GM21529 (cell line): ENCODE measurements around the gene TEX50.
"Not testable (repeated sequence)": the region's sequence is repeated elsewhere in the genome, so short reads cannot be mapped to it uniquely, and the experiment has no call there.

ENCODE experiments used
- ATAC-seq: cut with Tn5 transposase; IDR thresholded peaks from one replicate; pipeline ENCODE4 v1.9.1; 2021; ENCODE audit not compliant: unreplicated experiment

Gene TEX50, protein sequence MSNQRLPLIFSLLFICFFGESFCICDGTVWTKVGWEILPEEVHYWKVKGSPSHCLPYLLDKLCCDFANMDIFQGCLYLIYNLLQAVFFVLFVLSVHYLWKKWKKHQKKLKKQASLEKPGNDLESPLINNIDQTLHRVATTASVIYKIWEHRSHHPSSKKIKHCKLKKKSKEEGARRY

DNA sequence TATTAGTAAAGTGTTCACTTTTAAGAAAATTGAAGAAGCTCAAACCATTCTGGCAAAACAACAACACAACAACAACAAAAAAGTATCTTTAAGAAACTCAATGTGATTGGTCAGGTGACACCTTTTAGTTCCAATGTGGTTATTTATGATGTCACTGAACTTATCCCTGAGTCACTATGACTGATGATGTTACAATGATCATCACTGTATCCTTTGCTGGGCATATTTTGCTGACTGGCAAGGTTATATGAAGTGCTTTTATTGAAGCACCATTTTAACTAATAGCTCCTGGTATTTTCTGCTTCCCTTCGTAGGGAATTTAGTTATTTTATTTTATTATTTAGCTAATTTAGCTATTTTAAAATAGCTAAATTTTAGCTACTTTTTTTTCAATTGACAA is at the start of gene TEX50:
TEX50 (plus strand) TSS at position 223 of the 400 bp plus-strand sequence. CDS start 184 bp downstream, outside the sequence.
- no peak for ATAC-seq

DNA sequence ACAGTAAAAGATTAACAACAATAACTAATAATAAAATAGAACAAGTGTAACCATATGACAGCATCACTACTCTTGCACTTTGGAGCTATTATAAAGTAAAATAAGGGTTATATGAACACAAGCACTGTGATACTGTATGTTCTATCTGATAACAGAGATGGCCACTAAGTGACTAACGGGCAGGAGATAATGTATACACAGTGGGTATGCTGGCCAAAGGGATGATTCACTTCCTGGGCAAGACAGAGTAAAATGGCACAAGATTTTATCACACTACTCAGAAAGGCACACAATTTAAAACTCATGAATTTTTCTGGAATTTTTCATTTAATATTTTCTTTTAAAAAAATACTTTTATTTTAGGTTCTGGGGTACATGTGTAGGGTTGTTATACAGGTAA is 44.6 kb upstream of the TEX50 start:
- ATAC-seq: no peak

DNA sequence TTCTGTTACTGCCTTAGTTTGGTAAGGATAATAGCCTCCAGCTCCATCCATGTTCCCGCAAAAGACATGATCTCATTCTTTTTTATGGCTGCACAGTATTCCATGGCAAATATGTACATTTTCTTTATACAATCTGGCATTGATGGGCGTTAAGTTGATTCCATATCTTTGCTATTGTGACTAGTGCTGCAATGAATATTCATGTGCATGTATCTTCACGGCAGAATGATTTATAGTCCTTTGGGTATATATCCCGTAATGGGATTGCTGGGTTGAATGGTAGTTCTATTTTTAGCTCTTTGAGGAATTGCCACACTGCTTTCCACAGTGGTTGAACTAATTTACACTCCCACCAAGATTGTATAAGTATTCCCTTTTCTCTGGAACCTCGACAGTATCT is 44.0 kb upstream of the TEX50 start:
- not testable (repeated sequence) for ATAC-seq

DNA sequence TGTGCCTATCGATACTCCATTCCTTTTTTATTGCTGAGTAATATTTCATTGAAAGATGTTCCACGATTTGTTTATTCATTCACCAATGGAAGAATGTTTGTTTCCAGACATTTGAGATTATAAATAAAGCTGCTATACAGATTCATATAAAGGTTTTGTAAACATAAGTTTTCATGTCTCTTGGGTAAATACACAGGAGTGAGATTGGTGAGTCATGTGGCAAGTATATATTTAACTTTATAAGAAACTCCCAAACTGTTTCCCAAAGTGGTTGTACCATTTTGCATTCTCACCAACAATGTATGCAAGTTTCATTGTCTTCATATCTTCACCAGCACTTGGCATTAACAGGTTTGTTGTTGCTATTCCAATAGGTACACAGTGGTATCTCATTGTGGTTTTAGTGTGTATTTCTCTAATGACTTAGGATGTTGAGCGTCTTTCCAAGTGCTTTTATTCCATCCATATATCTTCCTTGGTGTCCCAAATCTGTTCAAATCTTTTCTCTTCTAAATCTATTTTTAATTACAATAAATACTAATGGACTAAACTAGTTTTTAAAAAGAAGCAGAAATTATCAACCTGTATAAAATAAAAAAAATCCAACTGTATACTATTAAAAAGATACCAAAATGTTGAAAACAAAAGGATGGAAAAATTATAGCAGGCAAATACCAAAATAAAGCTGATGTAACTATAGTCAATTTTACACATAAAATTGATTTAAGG is 38.9 kb upstream of the TEX50 start:
- no peak for ATAC-seq

DNA sequence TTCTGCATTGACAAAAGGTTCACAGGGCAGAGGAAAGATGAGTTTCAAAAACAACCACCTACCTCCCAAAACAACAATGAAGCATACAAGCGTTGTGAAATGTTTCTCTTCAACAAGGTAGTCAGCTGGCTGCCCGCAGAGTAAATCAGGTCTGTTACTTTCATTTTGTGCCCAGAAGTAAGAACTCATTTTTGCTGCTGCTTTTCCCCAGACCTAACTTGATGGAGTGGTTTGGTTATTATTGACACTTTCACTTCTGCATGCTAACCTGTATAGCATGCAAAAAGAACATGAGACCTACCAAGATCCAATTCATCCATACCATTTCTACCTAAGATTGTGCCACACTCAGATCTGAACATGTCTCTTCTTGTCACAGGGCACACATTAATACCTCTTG is 33.5 kb upstream of the TEX50 start:
- peak; percentile 71 for ATAC-seq

DNA sequence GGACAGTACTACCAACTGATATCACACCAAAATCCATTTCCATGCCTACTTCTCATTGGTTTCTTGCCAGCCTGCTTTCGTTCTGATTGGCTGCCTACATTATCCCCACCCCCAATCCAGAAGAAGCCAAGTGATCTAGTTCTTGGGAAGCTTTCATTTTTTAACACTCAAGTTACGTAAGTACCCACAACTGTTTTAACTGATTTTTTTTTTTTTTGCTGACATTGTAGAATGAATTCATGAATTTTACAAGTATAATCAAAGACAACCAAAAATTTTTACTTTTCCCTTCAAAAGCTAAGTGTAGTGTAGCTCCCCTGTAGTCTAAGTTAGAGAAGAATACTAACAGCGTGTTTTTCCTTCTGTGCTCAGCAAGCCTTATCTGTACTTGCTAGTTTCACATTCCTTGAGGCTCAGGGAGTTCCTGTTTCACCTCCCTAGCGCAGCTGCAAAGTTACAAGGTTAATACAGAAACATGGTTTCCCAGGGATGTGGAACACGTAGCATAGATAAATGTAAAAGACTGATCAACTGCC is 32.0 kb upstream of the TEX50 start, which contains the start of gene SLC9C2:
SLC9C2 (minus strand) TSS at position 17 of the 536 bp plus-strand sequence. CDS start 1,296 bp downstream, outside the sequence.
- ATAC-seq: no peak

DNA sequence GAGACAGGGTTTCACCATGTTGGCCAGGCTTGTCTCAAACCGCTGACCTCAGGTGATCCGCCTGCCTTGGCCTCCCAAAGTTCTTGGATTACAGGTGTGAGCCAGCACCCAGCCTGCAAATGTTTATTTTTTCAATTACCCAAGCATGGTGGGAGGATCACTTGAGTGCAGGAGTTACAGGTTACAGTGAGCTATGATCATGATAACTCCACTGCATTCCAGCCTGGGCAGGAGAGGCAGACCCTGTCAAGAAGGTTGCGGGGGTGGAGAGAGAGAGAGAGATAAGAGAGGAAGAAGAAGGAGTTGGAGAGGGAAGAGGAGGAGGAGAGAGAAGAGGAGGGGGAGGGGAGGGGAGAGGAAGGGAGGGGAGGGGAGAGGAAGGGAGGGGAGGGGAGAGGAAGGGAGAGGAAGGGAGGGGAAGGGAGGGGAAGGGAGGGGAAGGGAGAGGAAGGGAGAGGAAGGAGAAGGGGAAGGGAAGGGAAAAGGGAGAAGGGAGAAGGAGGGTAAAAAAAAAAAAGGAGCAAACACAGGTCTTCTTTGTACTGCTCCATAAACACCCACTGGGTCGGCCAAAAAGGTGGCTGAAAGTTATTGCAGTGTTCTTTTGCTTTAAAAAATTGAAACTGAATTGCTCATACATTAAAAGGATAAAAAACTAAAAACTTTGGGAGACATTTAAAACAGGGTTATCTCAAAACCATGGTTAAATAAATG is 26.5 kb upstream of the TEX50 start:
- no peak for ATAC-seq

DNA sequence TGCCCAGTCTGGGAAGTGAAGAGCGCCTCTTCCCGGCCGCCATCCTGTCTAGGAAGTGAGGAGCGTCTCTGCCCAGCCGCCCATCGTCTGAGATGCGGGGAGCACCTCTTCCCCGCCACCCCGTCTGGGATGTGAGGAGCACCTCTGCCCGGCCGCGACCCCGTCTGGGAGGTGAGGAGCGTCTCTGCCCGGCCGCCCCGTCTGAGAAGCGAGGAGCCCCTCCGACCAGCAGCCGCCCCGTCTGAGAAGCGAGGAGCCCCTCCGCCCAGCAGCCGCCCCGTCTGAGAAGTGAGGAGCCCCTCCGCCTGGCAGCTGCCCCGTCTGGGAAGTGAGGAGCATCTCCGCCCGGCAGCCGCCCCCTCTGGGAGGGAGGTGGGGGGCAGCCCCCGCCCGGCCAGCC is 22.1 kb upstream of the TEX50 start:
- not testable (repeated sequence) for ATAC-seq

DNA sequence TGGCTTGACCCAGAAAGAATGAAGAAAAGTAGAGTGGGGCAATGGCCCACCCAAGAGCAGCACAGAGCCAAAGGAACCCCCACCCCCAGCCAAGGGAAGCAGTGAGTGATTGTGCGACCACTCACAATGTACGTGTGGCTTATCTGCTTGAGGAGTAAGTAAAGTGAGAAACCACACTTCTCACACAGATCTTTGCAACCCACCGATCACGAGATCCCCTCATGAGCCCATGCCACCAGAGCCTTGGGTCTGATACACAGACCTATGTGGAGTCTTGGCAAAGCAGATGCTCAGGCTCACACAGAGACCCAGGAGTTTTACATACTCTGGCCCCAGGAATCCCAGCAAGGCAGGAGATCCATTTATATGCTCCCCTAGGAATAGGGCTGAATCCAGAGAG is 18.3 kb upstream of the TEX50 start:
- no peak for ATAC-seq

DNA sequence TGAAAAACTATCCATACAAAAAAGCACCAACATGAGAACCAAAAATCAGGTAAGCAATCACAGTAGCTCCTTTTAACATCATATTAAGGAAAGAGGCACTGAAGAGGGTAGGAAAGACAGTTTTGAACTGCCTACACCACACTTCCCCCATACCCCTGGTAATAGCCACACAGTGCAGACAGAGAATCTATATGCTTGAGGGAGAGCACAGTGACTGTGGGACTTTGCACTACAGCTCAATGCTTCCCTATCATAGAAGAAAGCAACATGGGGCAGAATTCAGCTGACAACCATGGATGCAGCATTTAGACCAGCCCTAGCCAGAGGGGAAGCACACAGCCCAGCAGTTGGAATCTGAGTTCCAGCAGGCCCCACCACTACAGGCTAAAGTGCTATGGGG is 7.9 kb upstream of the TEX50 start:
- no peak for ATAC-seq

DNA sequence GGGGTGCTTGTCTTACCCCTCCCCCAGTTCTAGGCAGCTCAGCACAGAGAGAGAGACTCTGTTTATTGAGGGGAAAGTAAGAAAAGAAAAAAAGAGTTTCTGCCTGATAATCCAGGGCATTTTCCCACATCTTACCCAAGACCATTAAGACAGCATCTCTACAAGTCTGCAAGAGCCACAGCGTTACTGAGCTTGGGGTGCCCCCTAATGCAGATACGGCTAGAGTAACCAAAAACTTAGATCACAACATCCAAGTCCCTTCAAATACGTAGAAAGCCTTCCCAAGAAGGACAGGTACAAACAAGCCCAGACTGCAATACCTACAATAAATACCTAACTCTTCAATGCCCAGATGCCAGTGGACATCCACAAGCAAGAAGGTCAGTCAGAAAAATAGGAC is 6.2 kb upstream of the TEX50 start:
- ATAC-seq: no peak

DNA sequence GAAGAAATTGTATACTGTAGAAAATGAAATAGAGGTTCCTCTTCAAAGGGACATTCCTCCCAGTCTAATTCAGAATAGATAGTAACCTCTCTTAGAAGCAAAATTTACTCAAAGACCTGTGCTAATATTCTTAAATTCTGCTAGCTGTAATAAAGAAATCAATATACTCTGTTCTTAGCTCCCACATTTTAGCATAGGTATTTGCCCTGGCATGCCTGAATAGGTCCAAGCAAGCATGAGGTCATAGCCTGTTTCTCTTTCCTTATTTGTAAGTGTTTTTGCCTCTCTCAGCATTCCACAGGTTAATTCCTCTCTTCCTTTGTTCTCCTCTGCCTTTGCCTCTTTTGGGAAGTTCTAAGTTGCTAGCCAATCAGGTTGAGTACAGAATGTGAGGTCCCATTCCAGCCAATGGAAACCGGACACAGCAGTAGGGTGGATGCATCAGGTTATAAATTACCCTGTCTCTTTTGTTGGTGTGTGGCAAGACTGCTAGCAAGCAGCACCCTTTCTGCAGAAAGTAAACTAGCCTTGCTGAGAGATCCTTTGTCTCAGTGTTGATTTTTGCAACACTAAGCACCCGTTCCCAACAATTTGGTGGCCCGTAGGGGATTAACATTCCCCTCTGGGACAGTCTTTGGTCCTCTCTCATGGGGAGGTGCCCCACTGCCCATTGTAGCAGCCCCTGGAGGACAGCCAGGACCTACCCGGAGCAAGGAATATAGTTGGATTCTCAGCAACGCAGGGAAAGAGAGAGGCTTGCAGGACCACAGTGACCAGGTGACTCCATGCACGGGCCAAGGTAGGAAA is 2.3 kb downstream of the TEX50 start:
- not testable (repeated sequence) for ATAC-seq

DNA sequence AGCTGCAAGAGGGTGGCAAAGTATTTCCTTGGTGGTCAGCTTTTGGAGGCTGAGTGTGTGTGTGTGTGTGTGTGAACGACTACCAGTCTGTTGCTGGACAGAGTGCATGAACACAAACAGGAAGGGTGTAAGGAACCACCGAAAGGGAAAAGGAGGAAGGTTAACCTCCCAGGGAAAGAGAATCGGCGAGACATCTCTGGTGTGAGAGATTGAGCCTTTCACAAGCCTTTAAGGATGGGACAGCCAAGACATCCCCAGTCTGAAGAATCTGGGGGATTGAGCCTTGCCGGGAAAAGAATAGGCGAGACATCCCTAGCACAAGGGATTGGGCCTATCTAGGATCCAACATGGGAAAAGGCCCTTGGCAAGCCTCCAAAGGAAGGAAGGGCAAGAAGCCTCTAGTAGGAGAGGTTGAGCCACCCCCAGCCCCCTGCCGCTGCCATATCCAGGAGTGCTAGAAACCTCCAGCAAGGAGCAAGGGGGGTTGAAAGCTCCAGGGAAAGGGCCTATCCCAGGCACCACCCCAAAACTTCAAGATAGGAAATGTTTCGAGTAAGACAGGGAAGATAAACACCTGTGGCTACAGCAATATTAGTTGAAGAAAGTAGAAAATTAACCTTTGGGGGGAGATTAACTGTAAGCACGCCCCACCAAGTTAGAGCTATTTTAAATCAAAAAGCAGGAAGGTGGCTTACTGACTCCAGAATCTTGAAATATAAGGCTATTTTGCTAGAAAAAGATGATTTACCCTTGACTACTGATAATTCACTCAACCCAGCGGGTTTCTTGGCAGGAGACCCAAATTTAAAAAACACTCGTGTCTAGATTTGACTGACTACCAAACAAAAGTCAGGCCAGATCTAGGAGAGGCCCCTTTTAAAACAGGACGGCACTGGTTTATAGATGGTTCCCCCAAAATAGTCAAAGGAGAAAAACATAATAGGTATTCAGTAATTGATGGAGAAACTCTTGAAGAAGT is 3.2 kb downstream of the TEX50 start:
- ATAC-seq: no peak

DNA sequence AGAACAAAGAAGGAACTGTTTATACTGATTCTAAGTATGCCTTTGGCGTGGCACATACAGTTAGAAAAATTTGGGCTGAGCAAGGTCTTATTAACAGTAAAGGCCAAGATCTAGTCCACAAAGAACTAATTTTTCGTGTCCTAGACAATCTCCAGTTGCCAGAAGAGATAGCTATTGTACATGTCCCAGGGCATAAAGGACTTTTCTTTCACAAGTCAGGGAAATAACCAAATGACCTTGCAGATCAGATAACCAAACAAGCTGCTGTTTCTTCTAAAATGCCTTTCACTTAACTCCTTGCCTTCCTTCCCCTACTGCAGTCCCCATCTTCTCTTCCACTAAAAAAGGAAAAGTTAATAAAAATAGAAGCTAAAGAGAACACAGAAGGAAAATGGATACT is 4.0 kb downstream of the TEX50 start:
- no peak for ATAC-seq

DNA sequence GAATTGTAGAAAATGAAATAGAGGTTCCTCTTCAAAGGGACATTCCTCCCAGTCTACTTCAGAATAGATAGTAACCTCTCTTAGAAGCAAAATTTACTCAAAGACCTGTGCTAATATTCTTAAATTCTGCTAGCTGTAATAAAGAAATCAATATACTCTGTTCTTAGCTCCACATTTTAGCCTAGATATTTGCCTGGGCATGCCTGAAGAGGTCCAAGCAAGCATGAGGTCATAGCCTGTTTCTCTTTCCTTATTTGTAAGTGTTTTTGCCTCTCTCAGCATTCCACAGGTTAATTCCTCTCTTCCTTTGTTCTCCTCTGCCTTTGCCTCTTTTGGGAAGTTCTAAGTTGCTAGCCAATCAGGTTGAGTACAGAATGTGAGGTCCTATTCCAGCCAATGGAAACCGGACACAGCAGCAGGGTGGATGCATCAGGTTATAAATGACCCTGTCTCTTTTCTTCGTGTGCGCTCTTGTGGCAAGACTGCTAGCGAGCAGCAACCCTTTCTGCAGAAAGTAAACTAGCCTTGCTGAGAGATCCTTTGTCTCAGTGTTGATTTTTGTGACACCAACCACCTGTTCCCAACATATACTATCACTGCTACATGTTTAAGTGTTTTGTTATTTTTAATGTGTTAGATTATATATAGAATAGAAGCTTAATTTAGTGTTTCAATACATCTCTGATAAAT is 7.5 kb downstream of the TEX50 start:
- ATAC-seq: not testable (repeated sequence)

DNA sequence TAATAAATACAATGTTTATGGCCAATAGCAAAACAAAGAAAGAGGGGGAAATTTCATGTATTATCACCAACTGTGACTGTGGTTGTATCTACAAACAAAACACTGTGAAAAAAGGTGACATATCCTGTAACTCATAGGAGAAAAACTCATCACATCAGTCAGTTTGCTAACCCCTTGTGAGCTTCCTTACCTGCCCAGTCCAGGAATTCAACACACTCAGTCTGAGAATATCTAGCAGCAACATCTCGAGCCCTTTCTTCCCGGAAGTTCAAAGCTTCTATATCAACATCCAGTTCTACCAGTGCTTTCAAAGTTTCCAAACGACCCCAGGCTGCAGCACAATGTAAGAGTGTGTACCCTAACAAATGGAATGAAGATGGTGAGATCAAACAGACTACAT is 11.5 kb downstream of the TEX50 start:
- no peak for ATAC-seq

DNA sequence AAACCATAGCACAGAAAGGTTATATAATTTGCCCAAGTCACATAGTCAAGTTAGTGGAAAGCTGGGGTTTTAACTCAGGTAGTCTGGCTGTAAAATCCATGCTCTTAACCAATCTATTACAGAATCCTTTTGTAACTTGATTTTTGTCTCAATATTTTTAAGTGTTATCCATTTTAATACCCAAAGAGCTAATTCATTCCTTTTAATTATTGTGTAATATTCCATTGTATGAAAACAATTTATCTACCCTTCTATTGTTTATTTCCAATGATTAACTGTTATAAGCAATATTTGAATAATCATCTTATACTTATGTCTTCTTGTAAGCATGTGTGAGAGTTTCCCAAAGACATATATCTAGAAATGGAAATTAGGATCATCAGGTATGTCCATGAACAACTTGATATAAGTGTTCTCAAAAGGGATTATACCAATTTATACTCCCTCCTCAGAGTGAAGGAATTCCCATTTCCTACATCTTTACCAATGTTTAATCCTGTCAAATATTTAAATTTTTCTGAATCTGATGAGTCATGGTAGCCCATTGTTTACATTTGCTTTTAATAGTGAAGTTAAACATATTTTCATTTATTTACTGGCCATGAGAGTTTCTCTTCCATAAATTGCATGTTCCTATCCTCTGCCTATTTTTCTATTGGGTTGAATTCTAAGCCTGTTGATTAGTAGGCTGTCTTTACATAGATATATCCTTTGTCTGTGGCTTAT is 13.9 kb downstream of the TEX50 start:
- ATAC-seq: no peak

DNA sequence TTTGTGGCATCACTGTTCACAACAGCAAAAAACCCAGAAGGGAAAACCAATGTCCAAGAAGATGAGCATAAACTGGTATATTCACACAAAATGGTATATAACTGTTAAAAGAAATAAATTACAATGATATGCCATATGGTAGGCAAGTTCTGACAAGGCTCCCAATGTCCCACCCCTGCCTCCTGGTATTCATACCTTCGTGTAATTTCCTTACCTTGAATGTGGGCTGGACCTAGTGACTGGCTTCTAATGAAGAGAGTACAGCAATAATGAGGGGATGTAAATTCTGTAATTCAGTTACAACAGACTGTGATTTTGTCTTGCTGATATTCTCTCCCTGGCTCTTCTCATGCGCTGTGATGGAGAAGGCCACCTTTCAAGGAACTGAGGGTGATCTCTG is 25.2 kb downstream of the TEX50 start:
- no peak for ATAC-seq

DNA sequence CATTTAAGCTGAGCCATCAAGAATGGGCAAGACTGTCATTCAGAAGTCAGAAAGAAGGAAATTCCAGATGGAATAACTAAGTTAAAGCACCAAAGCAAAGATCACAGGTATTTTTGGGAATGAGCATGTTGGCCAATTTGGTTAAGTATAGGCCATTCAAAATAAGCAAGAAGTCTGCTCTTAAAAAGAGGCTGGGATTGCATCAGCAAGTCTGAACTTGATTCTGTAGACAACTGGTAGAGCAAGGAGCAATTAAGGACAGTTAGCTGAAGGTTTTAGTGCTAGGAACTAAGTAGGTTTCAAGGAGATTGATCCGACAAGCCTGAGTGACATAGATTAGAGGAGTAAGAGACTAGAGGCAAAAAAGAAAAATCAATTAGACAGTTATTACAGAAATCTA is 26.1 kb downstream of the TEX50 start:
- ATAC-seq: no peak
